ENCODE measurements around the gene DENND5A.
A peak's percentile ranks its signal among the peaks of the same experiment; 100 is the strongest.
"Not testable (repeated sequence)": the region's sequence is repeated elsewhere in the genome, so short reads cannot be mapped to it uniquely, and the experiment has no call there.

The DENND5A gene

DNA sequence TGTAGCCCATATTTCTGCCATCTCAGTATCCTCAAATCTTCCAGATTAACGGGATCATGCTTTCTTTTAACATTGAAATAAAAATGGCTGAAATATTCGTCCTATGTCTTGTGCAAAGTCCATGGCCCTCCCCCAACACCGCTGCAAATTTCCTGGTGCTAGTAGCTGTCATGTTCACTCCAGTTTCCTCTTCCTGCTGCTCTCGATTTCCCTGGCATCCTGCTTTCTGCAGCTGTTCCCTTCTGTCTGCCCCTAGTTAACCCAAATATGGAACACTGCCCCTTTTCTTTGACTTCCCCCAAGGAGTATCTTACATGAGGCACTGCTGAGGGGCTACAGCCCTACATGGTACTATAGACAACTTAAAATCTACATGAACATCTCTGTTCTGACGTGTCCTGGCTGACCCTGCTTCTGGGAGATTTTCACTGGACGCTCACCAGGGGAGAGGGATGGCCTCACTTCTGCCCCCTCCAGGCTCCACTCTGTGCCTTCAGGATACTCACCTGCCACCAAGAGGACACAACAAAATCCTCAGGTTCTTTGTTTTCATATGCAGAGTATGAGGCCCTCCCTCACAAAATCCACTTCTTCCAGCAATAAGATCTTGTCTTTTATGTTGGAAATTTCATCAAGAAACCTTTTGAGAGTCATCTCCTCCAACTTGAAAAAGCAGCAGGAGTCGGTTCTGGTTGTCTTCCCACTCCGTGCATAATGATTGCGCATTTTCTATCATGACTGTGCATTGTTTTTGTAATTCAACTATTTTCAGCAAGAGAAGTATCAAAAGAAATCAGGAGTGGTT lies 144.3 kb downstream of the DENND5A start:
- Histone ChIP-seq H3K27ac (ENCODE audit: low read depth, low read length) (peak overlapping the region; percentile 64), H3K4me1 (ENCODE audit: control insufficient read depth, insufficient read depth, low read length) (peaks cover 19% of the 10 kb centered on the region)

DNA sequence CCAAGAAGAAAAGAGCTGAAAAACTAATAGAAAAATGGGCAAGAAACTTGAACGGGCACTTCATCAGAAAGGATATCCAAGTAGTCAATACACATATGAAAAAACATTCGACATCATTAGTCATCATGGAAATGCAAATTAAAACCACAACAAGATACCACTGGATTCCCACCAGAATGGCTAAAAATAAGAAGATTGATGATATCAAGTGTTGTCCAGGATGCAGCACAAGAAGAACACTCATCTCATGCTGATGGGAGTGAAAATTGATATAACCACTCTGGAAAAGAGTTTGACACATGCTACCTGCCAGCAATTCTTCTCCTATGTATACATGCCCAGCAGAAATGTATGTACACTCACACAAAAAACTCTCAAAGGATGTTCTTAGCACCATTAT lies 146.9 kb downstream of the DENND5A start:
- H3K27me3 ChIP-seq (ENCODE audit: control insufficient read depth, insufficient read depth, low read length): no peaks in the 10 kb centered on the region
- no peak overlapping the region for H3K4me3 ChIP-seq (ENCODE audit: low read depth, low read length)
- peaks cover 19% of the 10 kb centered on the region for H3K4me1 ChIP-seq (ENCODE audit: control insufficient read depth, insufficient read depth, low read length)
- no peak overlapping the region for H3K27ac ChIP-seq (ENCODE audit: low read depth, low read length)
- H3K9me3 ChIP-seq (ENCODE audit: control insufficient read depth, insufficient read depth, low read length): 0 out of 2 replicates have a peak, but pooled peaks cover 8% of the 10 kb centered on the region
- H3K36me3 ChIP-seq (ENCODE audit: control insufficient read depth, insufficient read depth, low read length): no peaks in the 10 kb centered on the region
- no peak overlapping the region for H3K9ac ChIP-seq (ENCODE audit: low read depth, low read length)

More for the DNA sequence above, 144.3 kb downstream of the DENND5A start:
- Histone ChIP-seq H3K4me3 (ENCODE audit: low read depth, low read length) (peak overlapping the region; percentile 7; the same call in 1 of the 2 replicates), H3K9ac (ENCODE audit: low read depth, low read length) (no peak overlapping the region), H3K27me3 (ENCODE audit: control insufficient read depth, insufficient read depth, low read length) (no peaks in the 10 kb centered on the region), H3K9me3 (ENCODE audit: control insufficient read depth, insufficient read depth, low read length) (no peaks in the 10 kb centered on the region), H3K36me3 (ENCODE audit: control insufficient read depth, insufficient read depth, low read length) (no peaks in the 10 kb centered on the region)

DNA sequence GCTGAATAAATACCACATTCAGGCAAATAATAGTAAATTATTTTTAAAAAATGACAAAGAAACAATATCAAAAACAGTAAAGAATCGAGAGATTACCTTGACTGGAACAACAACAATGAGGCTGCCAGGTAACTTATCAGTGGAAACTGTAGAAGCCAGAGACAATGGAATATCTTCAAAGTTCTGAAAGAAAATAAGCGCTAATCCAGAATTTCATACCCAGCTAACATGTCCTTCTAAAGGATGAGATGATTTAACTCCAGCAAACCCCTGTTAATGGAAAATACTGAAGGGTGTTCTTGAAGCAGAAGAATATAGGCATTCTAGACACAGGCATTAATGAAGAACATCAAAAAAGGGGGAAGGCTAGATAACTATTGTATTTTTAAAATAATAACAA lies 153.1 kb downstream of the DENND5A start:
- no peaks in the 10 kb centered on the region for H3K4me1 ChIP-seq (ENCODE audit: control insufficient read depth, insufficient read depth, low read length)
- H3K27me3 ChIP-seq (ENCODE audit: control insufficient read depth, insufficient read depth, low read length): no peaks in the 10 kb centered on the region
- H3K27ac ChIP-seq (ENCODE audit: low read depth, low read length): no peak overlapping the region
- H3K36me3 ChIP-seq (ENCODE audit: control insufficient read depth, insufficient read depth, low read length): no peaks in the 10 kb centered on the region
- H3K9me3 ChIP-seq (ENCODE audit: control insufficient read depth, insufficient read depth, low read length): peaks cover 16% of the 10 kb centered on the region; the same call in 1 of the 2 replicates
- no peak overlapping the region for H3K4me3 ChIP-seq (ENCODE audit: low read depth, low read length)
- H3K9ac ChIP-seq (ENCODE audit: low read depth, low read length): no peak overlapping the region

DNA sequence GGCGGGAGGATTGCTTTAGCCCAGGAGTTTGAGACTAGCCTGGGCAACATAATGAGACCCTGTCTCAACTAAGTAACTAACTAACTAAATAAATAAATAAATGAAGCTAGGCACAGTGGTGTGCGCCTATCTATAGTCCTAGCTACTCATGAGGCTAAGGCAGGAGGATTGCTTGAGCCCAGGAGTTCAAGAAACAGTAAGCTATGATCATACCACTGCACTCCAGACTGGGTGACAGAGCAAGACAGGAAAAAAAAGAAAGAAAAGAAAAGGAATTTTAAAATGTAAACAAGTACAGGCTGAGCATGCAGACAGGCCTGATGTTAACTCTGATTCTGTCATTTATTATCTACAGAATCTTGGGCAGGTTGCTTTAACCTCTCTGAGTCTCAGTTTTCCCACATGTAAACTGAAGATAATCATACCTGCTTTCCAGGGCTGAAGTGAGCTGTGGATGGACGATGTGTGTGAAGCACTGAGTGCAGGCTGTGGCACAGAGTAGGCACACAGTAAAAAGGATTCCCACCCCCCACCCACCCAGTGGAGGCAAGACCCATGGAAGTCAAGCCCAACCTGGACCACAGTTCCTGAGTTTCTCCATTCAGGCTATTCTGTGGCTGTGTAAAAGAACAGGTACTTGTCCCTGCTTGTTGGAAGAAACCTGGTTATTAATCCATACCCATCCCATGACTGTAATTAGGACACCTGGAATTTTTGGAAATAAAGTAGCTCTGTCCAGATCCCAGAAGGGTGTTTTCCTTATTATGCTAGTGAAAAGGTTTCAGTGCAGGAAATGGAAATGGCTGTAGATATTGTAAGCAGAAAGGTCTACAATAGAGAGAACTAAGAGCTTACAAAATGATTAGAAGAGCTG lies 155.1 kb downstream of the DENND5A start:
- H3K4me3 ChIP-seq (ENCODE audit: low read depth, low read length): no peak overlapping the region
- no peaks in the 10 kb centered on the region for H3K27me3 ChIP-seq (ENCODE audit: control insufficient read depth, insufficient read depth, low read length)
- no peak overlapping the region for H3K9ac ChIP-seq (ENCODE audit: low read depth, low read length)
- peaks cover 16% of the 10 kb centered on the region; the same call in 1 of the 2 replicates for H3K9me3 ChIP-seq (ENCODE audit: control insufficient read depth, insufficient read depth, low read length)
- H3K4me1 ChIP-seq (ENCODE audit: control insufficient read depth, insufficient read depth, low read length): no peaks in the 10 kb centered on the region
- no peaks in the 10 kb centered on the region for H3K36me3 ChIP-seq (ENCODE audit: control insufficient read depth, insufficient read depth, low read length)
- no peak overlapping the region for H3K27ac ChIP-seq (ENCODE audit: low read depth, low read length)

DNA sequence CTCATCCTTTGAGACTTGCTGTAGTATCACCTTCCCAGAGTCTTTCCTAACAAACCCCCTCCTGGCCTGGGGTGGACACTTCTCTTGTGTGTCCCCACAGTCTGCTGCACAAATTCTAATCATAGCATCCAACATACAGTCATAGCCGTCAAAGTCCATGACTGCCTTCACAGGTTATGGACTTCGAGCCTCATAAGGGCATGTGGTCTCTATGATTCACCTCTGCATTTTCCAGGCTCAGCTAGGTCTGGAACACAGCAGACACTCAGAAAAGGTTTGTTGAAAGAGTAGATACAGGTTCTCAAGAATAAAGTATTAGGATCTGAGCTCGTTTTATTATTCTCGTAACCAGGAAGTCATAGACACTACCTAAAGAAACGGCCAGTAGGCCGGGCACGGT lies 160.6 kb downstream of the DENND5A start:
- Histone ChIP-seq H3K27me3 (ENCODE audit: control insufficient read depth, insufficient read depth, low read length) (no peaks in the 10 kb centered on the region), H3K9me3 (ENCODE audit: control insufficient read depth, insufficient read depth, low read length) (no peaks in the 10 kb centered on the region), H3K27ac (ENCODE audit: low read depth, low read length) (no peak overlapping the region), H3K9ac (ENCODE audit: low read depth, low read length) (no peak overlapping the region), H3K36me3 (ENCODE audit: control insufficient read depth, insufficient read depth, low read length) (no peaks in the 10 kb centered on the region), H3K4me3 (ENCODE audit: low read depth, low read length) (no peak overlapping the region), H3K4me1 (ENCODE audit: control insufficient read depth, insufficient read depth, low read length) (no peaks in the 10 kb centered on the region)

DNA sequence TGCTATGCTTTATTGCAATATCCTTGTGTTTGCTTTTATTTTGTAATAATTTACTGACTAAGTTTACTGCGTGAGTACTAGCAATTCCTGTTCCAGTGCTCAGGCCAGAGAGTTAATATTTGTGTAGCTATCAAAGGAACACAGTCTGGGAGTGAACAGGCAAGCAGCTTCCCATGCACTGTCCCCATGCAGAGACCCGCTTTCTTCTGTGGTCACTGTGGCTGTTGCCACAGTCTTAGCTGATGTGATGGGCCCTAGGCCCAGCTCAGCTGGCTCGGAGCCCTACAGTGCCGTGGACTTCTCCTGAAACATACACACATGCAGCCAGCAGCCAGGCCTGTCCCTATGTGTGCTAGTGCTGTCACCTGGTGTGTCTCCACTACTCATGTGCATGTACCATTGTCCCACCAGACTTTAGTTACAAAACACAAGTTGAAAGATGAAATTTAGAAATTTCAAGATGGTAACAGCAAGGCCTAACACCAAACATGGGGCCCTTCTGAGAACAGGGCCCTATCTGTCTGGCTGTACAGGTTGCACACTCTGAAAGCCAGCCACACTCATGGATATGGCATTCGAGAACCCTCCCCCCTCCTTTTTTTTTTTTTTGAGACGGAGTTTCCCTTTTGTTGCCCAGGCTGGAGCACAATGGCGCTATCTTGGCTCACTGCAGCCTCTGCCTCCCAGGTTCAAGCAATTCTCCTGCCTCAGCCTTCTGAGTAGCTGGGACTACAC lies 161.4 kb downstream of the DENND5A start:
- no peak overlapping the region for H3K9ac ChIP-seq (ENCODE audit: low read depth, low read length)
- H3K4me1 ChIP-seq (ENCODE audit: control insufficient read depth, insufficient read depth, low read length): no peaks in the 10 kb centered on the region
- no peaks in the 10 kb centered on the region for H3K9me3 ChIP-seq (ENCODE audit: control insufficient read depth, insufficient read depth, low read length)
- H3K27me3 ChIP-seq (ENCODE audit: control insufficient read depth, insufficient read depth, low read length): no peaks in the 10 kb centered on the region
- H3K4me3 ChIP-seq (ENCODE audit: low read depth, low read length): no peak overlapping the region
- H3K27ac ChIP-seq (ENCODE audit: low read depth, low read length): no peak overlapping the region
- H3K36me3 ChIP-seq (ENCODE audit: control insufficient read depth, insufficient read depth, low read length): no peaks in the 10 kb centered on the region

DNA sequence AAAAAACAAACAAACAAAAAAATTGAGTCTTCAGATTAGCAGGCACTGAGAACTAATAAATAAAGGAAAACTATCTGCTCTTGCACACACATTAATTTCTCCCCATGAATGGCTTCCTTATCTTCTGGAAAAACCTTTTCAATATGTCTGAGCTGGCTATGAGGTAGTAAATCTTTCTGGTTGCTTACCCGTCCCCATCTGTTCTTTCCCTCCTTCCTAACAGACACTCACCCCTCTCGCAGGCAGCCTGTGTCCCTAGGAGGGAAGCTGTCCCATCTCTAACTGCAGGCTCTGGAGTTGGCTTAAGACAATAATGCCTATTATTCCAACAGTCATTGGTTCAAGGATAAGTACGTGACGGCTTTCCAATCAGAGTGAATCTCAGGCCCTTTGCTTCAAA lies 165.5 kb downstream of the DENND5A start:
- Histone ChIP-seq H3K36me3 (ENCODE audit: control insufficient read depth, insufficient read depth, low read length) (no peaks in the 10 kb centered on the region), H3K27me3 (ENCODE audit: control insufficient read depth, insufficient read depth, low read length) (no peaks in the 10 kb centered on the region), H3K9ac (ENCODE audit: low read depth, low read length) (no peak overlapping the region), H3K4me3 (ENCODE audit: low read depth, low read length) (no peak overlapping the region), H3K4me1 (ENCODE audit: control insufficient read depth, insufficient read depth, low read length) (no peaks in the 10 kb centered on the region), H3K27ac (ENCODE audit: low read depth, low read length) (no peak overlapping the region), H3K9me3 (ENCODE audit: control insufficient read depth, insufficient read depth, low read length) (no peaks in the 10 kb centered on the region)

DNA sequence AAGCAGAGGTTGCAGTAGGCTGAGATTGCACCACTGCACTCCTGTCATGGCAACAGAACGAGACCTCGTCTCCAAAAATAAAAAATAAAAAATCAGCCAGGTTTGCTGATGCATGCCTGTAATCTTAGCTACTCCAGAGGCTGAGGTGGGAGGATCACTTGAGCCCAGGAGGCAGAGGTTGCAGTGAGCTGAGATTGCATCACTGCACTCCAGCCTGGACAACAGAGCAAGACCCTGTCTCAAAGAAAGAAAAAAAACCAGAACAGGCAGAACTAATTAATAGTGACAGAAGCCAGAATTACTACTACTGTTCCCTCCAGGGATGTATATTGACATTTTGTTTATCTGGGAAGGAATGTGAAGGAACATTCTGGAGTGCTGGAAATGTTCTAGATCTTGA lies 166.7 kb downstream of the DENND5A start:
- H3K27me3 ChIP-seq (ENCODE audit: control insufficient read depth, insufficient read depth, low read length); H3K4me3 ChIP-seq (ENCODE audit: low read depth, low read length); H3K4me1 ChIP-seq (ENCODE audit: control insufficient read depth, insufficient read depth, low read length); H3K9me3 ChIP-seq (ENCODE audit: control insufficient read depth, insufficient read depth, low read length); H3K36me3 ChIP-seq (ENCODE audit: control insufficient read depth, insufficient read depth, low read length); H3K27ac ChIP-seq (ENCODE audit: low read depth, low read length); H3K9ac ChIP-seq (ENCODE audit: low read depth, low read length): not testable (repeated sequence)

DNA sequence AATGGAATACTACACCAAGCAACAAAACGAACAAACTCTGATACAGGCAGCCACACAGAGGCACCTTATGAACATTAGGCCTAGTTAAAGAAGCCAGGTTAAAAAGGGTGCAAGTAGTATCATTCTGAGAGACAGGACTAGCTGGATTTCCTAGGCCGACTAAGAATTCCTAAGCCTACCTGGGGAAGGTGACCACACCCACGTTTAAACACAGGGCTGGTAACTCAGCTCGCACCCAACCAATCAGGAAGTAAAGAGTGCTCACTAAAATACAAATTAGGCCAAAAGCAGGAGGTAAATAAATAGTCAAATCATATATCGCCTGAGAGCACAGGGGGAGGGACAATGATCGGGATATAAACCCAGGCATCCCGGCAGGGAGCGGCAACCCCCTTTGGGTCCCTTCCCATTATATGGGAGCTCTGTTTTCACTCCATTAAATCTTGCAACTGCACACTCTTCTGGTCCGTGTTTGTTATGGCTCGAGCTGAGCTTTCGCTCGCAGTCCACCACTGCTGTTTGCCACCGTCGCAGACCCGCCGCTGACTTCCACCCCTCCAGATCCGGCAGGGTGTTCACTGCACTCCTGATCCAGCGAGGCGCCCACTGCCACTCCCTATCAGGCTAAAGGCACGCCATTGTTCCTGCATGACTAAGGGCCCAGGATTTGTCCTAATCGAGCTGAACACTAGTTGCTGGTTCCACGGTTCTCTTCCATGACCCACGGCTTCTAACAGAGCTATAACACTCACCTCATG lies 167.8 kb downstream of the DENND5A start:
- H3K4me3 ChIP-seq (ENCODE audit: low read depth, low read length); H3K27me3 ChIP-seq (ENCODE audit: control insufficient read depth, insufficient read depth, low read length); H3K27ac ChIP-seq (ENCODE audit: low read depth, low read length); H3K9me3 ChIP-seq (ENCODE audit: control insufficient read depth, insufficient read depth, low read length); H3K4me1 ChIP-seq (ENCODE audit: control insufficient read depth, insufficient read depth, low read length); H3K36me3 ChIP-seq (ENCODE audit: control insufficient read depth, insufficient read depth, low read length); H3K9ac ChIP-seq (ENCODE audit: low read depth, low read length): not testable (repeated sequence)

DNA sequence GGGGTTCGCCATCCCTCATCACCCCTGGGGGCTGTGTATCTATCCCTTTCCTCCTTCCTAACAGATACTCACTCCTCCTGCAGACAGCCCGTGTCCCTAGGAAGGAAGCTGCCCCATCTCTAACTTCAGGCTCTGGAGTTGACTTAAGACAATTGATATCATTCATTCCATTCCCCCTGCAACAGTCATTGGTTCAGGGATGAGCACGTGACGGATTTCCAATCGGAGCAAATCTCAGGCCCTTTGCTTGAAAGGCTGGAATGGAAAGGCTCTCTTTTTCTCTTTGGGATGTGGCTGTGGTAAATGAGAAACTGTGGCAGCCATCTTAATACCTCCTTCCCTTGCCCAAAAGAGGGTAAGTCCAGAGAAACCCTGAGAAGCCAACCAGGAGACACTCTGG lies 168.7 kb downstream of the DENND5A start:
- Histone ChIP-seq H3K4me1 (ENCODE audit: control insufficient read depth, insufficient read depth, low read length) (peaks cover 6% of the 10 kb centered on the region), H3K36me3 (ENCODE audit: control insufficient read depth, insufficient read depth, low read length) (no peaks in the 10 kb centered on the region), H3K27me3 (ENCODE audit: control insufficient read depth, insufficient read depth, low read length) (peaks cover 18% of the 10 kb centered on the region), H3K9me3 (ENCODE audit: control insufficient read depth, insufficient read depth, low read length) (no peaks in the 10 kb centered on the region), H3K4me3 (ENCODE audit: low read depth, low read length) (no peak overlapping the region), H3K9ac (ENCODE audit: low read depth, low read length) (no peak overlapping the region), H3K27ac (ENCODE audit: low read depth, low read length) (no peak overlapping the region)

Measured in HUES48 (cell line).